H9 (cell line): ENCODE results near the gene GPR157. TPM values are rescaled to one million over a fixed set of nuclear protein-coding genes. Genes with fewer than 3 reads are reported as not detected.

Source experiments
- DNase-seq: peaks from one replicate; pipeline ENCODE4 v3.0.0-alpha.2; 2017
- H2AFZ ChIP-seq: one replicate; pipeline ENCODE4 v1.6.1; 2013; ENCODE audit warnings: mild to moderate bottlenecking, low read length, control low read depth, moderate library complexity
- H2AK5ac ChIP-seq: 2 replicates; pipeline ENCODE4 v1.6.1; 2013; ENCODE audit warnings: low read length, control low read depth, mixed read lengths; ENCODE audit not compliant: insufficient read length
- H2BK120ac ChIP-seq: one replicate; pipeline ENCODE4 v1.6.1; 2013; ENCODE audit warnings: low read depth, mild to moderate bottlenecking, low read length, control low read depth, inconsistent platforms; ENCODE audit not compliant: poor library complexity, severe bottlenecking
- H2BK12ac ChIP-seq: 2 replicates; pipeline ENCODE4 v1.6.1; 2013; ENCODE audit warnings: low read length, control low read depth, mixed read lengths, low read depth; ENCODE audit not compliant: insufficient read length
- H2BK15ac ChIP-seq: 2 replicates; pipeline ENCODE4 v1.6.1; 2013; ENCODE audit warnings: low read depth, low read length, control low read depth
- H2BK20ac ChIP-seq: one replicate; pipeline ENCODE4 v1.6.1; 2013; ENCODE audit warnings: low read depth, mild to moderate bottlenecking, low read length, control low read depth, inconsistent platforms; ENCODE audit not compliant: poor library complexity, severe bottlenecking
- H2BK5ac ChIP-seq: 2 replicates; pipeline ENCODE4 v1.6.1; 2013; ENCODE audit warnings: low read length, control low read depth, mixed read lengths; ENCODE audit not compliant: insufficient read length
- H3K14ac ChIP-seq: 2 replicates; pipeline ENCODE4 v1.6.1; 2013; ENCODE audit warnings: low read length, control low read depth; ENCODE audit not compliant: insufficient read depth
- H3K18ac ChIP-seq: 2 replicates; pipeline ENCODE4 v1.6.1; 2013; ENCODE audit warnings: low read depth, mild to moderate bottlenecking, mixed read lengths, low read length, control low read depth; ENCODE audit not compliant: insufficient read length
- H3K23ac ChIP-seq: 2 replicates; pipeline ENCODE4 v1.6.1; 2013; ENCODE audit warnings: low read length, control low read depth, mixed read lengths, low read depth; ENCODE audit not compliant: insufficient read length
- H3K23me2 ChIP-seq: 2 replicates; pipeline ENCODE4 v1.6.1; 2013; ENCODE audit warnings: low read depth, mild to moderate bottlenecking, mixed read lengths, low read length, control low read depth; ENCODE audit not compliant: insufficient read length, poor library complexity, severe bottlenecking
- H3K27ac ChIP-seq: 2 replicates; pipeline ENCODE4 v1.5.1; 2013; ENCODE audit warnings: low read length, control low read depth, mixed read lengths, low read depth; ENCODE audit not compliant: insufficient read length
- H3K27me3 ChIP-seq: 2 replicates; pipeline ENCODE4 v1.6.1; 2013; ENCODE audit warnings: low read length, control low read depth, inconsistent platforms; ENCODE audit not compliant: insufficient read depth
- H3K4ac ChIP-seq: 2 replicates; pipeline ENCODE4 v1.6.1; 2013; ENCODE audit warnings: low read depth, mild to moderate bottlenecking, control low read depth, inconsistent platforms, low read length, moderate library complexity
- H3K4me1 ChIP-seq: 2 replicates; pipeline ENCODE4 v1.6.1; 2013; ENCODE audit warnings: low read length, control low read depth, inconsistent platforms; ENCODE audit not compliant: insufficient read depth
- H3K4me2 ChIP-seq: 2 replicates; pipeline ENCODE4 v1.6.1; 2013; ENCODE audit warnings: low read length, control low read depth, mixed read lengths; ENCODE audit not compliant: insufficient read length, insufficient read depth
- H3K56ac ChIP-seq: 2 replicates; pipeline ENCODE4 v1.6.1; 2013; ENCODE audit warnings: low read depth, mild to moderate bottlenecking, mixed read lengths, low read length, control low read depth; ENCODE audit not compliant: insufficient read length
- H3K79me1 ChIP-seq: 2 replicates; pipeline ENCODE4 v1.6.1; 2013; ENCODE audit warnings: low read depth, mild to moderate bottlenecking, moderate library complexity, low read length, control low read depth, inconsistent platforms; ENCODE audit not compliant: insufficient read depth, poor library complexity, severe bottlenecking
- H3K79me2 ChIP-seq: 2 replicates; pipeline ENCODE4 v1.6.1; 2013; ENCODE audit warnings: low read length, control low read depth, inconsistent platforms; ENCODE audit not compliant: insufficient read depth
- H3K9ac ChIP-seq: 2 replicates; pipeline ENCODE4 v1.6.1; 2013; ENCODE audit warnings: low read length, control low read depth, mixed read lengths; ENCODE audit not compliant: insufficient read length; ENCODE audit errors: extremely low read depth
- H3K9me3 ChIP-seq: one replicate; pipeline ENCODE4 v1.6.1; 2013; ENCODE audit warnings: low read depth, low read length, inconsistent platforms; ENCODE audit not compliant: control insufficient read depth
- H3T11ph ChIP-seq: one replicate; pipeline ENCODE4 v1.6.1; 2013; ENCODE audit warnings: mild to moderate bottlenecking, low read length, control low read depth, inconsistent platforms
- H4K20me1 ChIP-seq: one replicate; pipeline ENCODE4 v1.6.1; 2013; ENCODE audit not compliant: control insufficient read depth, insufficient read length, insufficient read depth
- H4K5ac ChIP-seq: 2 replicates; pipeline ENCODE4 v1.6.1; 2013; ENCODE audit warnings: low read depth, mild to moderate bottlenecking, mixed read lengths, low read length, control low read depth; ENCODE audit not compliant: insufficient read length
- H4K8ac ChIP-seq: replicated peaks from 2 replicates; pipeline ENCODE4 v1.6.1; 2013; ENCODE audit warnings: low read length, control low read depth, mixed read lengths, low read depth; ENCODE audit not compliant: insufficient read length
- H4K91ac ChIP-seq: 2 replicates; pipeline ENCODE4 v1.6.1; 2013; ENCODE audit warnings: low read depth, mild to moderate bottlenecking, moderate library complexity, mixed read lengths, low read length, control low read depth; ENCODE audit not compliant: insufficient read length
- H3K27ac Mint-ChIP-seq, 3 experiments: 2 replicates in 2 of 3; 3 replicates in 1 of 3; pipeline ENCODE4 v1.8.0; 2020 to 2021; ENCODE audit warnings: mixed read lengths in 3 of 3, mild to moderate bottlenecking in 1 of 3, moderate library complexity in 1 of 3
- H3K27me3 Mint-ChIP-seq: 2 replicates; pipeline ENCODE4 v1.8.0; 2021; ENCODE audit warnings: low read depth, mild to moderate bottlenecking, moderate library complexity, mixed read lengths
- H3K36me3 Mint-ChIP-seq, 3 experiments: 2 replicates in 2 of 3; 3 replicates in 1 of 3; pipeline ENCODE4 v1.8.0; 2020 to 2021; ENCODE audit warnings: low read depth in 3 of 3, mixed read lengths in 3 of 3; ENCODE audit not compliant: insufficient read depth in 1 of 3
- H3K4me1 Mint-ChIP-seq, 2 experiments: 2 replicates each; pipeline ENCODE4 v1.8.0; 2020; ENCODE audit warnings: mixed read lengths in 2 of 2
- H3K4me3 Mint-ChIP-seq, 2 experiments: 2 replicates in 1 of 2; 3 replicates in 1 of 2; pipeline ENCODE4 v1.8.0; 2020 to 2021; ENCODE audit warnings: mild to moderate bottlenecking in 2 of 2, mixed read lengths in 2 of 2, moderate library complexity in 1 of 2
- H3K9me3 Mint-ChIP-seq, 2 experiments: 2 replicates in 1 of 2; 3 replicates in 1 of 2; pipeline ENCODE4 v1.8.0; 2020; ENCODE audit warnings: mild to moderate bottlenecking in 2 of 2, mixed read lengths in 2 of 2, moderate library complexity in 1 of 2
- CTCF ChIP-seq: fragments of 200-600 bp; sonication (generic); conservative IDR thresholded peaks from 3 replicates; pipeline ENCODE4 v1.8.0; 2021; ENCODE audit warnings: antibody characterized with exemption, mild to moderate bottlenecking
- WGBS: extraction: QIAGEN DNeasy Blood & Tissue Kit; methylation state at CpG from one replicate; pipeline ENCODE4 v1.1.7; 2013; ENCODE audit warnings: missing lambda C conversion rate, low lambda C conversion rate, mixed read lengths; ENCODE audit not compliant: insufficient read length; ENCODE audit errors: extremely low coverage; 5-methylcytosine and 5-hydroxymethylcytosine counted together
- total RNA-seq: library from RNA; stranded (reverse); gene quantifications from 2 replicates; pipeline ENCODE4 v1.2.1, GENCODE V29; 2021

GPR157 gene
- total RNA-seq, 1 experiment from 2014 or later, result 3.8 TPM

GRCh38 chr1:9165396-9165795 lies 36.5 kb upstream of the GPR157 start:
- Histone ChIP-seq H3T11ph (no peak overlapping the region), H3K27ac (no peak overlapping the region), H3K79me1 (peaks cover 5% of the 10 kb centered on the region), H2BK15ac (no peak overlapping the region), H2AFZ (no peak overlapping the region), H2BK12ac (no peak overlapping the region), H3K23me2 (no peaks in the 10 kb centered on the region), H3K14ac (no peak overlapping the region), H3K9me3 (no peaks in the 10 kb centered on the region), H3K4me1 (no peaks in the 10 kb centered on the region; the same call in 1 of the 2 replicates), H3K18ac (no peak overlapping the region), H2BK120ac (no peak overlapping the region), H4K8ac (no peak overlapping the region), H4K5ac (no peak overlapping the region), H2AK5ac (no peak overlapping the region), H3K56ac (no peak overlapping the region), H2BK5ac (no peak overlapping the region), H4K20me1 (no peaks in the 10 kb centered on the region), H4K91ac (no peak overlapping the region), H2BK20ac (no peak overlapping the region), H3K23ac (no peak overlapping the region), H3K4ac (no peak overlapping the region), H3K9ac (no peak overlapping the region), H3K79me2 (peaks cover 2% of the 10 kb centered on the region; the same call in 1 of the 2 replicates), H3K4me2 (peak overlapping the region; percentile 25), H3K27me3 (no peaks in the 10 kb centered on the region)
- no peak for DNase-seq
- H3K9me3 Mint-ChIP-seq, result no peaks in the 10 kb centered on the region
- H3K27me3 Mint-ChIP-seq, result no peaks in the 10 kb centered on the region
- TF ChIP-seq CTCF, result no peak
- no CpG with 5 or more reads among the region's 7 CpGs for WGBS
- no peak overlapping the region for H3K4me3 Mint-ChIP-seq
- H3K36me3 Mint-ChIP-seq, result peaks cover 0 to 17% (median 0%) of the 10 kb centered on the region in 3 experiments; a peak in 2 of 7 replicates
- peak overlapping the region in 2 of 3 experiments; percentile 33 to 84; a peak in 2 of 7 replicates for H3K27ac Mint-ChIP-seq
- H3K4me1 Mint-ChIP-seq, result peaks cover 34 to 50% of the 10 kb centered on the region in 2 experiments
